Retinal pigment epithelial cell (primary cell): Measurements from ENCODE around the gene GOLPH3L.

Experiments
- DNase-seq: peaks from one replicate; pipeline ENCODE4 v3.0.0-alpha.2; 2010; ENCODE audit warnings: low read depth
- H3K4me3 ChIP-seq: 2 replicates; pipeline ENCODE4 v1.5.1; 2011; ENCODE audit warnings: mild to moderate bottlenecking, low read length, control low read depth, moderate library complexity
- TF ChIP-seq, protein P1 (sequence below): conservative IDR thresholded peaks from 2 replicates; pipeline ENCODE4 v1.5.1; 2011; ENCODE audit warnings: low read depth, low read length, control low read depth, inconsistent platforms

Gene GOLPH3L

GRCh38 chr1:150688763-150689162 is 8.2 kb downstream of the GOLPH3L start:
- H3K4me3 ChIP-seq: no peak overlapping the region
- TF ChIP-seq, protein P1, sequence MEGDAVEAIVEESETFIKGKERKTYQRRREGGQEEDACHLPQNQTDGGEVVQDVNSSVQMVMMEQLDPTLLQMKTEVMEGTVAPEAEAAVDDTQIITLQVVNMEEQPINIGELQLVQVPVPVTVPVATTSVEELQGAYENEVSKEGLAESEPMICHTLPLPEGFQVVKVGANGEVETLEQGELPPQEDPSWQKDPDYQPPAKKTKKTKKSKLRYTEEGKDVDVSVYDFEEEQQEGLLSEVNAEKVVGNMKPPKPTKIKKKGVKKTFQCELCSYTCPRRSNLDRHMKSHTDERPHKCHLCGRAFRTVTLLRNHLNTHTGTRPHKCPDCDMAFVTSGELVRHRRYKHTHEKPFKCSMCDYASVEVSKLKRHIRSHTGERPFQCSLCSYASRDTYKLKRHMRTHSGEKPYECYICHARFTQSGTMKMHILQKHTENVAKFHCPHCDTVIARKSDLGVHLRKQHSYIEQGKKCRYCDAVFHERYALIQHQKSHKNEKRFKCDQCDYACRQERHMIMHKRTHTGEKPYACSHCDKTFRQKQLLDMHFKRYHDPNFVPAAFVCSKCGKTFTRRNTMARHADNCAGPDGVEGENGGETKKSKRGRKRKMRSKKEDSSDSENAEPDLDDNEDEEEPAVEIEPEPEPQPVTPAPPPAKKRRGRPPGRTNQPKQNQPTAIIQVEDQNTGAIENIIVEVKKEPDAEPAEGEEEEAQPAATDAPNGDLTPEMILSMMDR: no peak
- DNase-seq: no peak

DNA sequence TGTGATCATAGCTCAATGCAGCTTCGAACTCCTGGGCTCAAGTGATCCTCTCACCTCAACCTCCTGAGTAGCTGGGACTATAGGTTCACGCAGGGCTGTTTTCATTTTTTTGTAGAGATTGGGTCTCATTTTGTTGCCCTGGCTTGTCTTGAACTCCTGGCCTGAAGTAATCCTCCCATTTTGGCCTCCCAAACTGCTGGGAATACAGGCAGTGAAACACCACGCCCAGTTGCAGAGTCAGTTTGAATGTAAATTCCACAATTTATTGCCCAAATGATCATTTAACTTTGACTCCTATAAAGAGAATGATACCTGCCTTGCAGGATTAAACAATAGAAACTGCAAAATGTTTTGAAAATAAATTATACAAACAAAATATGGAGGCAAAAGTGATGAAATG is 10.7 kb downstream of the GOLPH3L start:
- no peak for DNase-seq
- no peak overlapping the region for H3K4me3 ChIP-seq
- TF ChIP-seq, protein P1: no peak

GRCh38 chr1:150683914-150684313 is 13.0 kb downstream of the GOLPH3L start:
- DNase-seq: no peak
- no peak overlapping the region for H3K4me3 ChIP-seq
- TF ChIP-seq, protein P1: no peak

- TF ChIP-seq, protein P1: no peak
- DNase-seq: no peak
- H3K4me3 ChIP-seq: no peak overlapping the region
These were observed 18.0 kb downstream of the GOLPH3L start for GRCh38 chr1:150678988-150679387.

- no peak for DNase-seq
- H3K4me3 ChIP-seq: no peak overlapping the region
- TF ChIP-seq, protein P1: no peak
These were observed 22.1 kb downstream of the GOLPH3L start for GRCh38 chr1:150674881-150675280.

DNA sequence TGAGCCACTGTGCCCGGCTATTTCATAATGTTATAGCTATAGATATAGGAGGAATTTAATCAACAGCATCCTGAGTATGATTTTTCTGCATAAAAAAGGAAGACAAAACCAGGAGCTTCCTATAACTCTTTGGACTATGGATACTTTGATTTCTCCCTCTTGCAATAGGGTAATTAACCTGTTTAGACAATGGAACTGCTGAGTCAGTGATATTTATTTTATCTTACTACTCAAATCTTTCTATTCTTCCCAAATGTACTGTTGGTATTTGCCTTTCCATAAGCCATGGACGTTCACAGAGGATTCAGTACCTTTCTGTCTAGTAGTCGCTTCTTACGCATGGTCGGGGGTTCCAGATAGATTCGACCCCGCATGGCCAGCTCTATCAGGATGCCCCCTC is 33.6 kb downstream of the GOLPH3L start:
- TF ChIP-seq, protein P1: no peak
- no peak for DNase-seq
- H3K4me3 ChIP-seq: no peak overlapping the region

- no peak overlapping the region for H3K4me3 ChIP-seq
- no peak for DNase-seq
- TF ChIP-seq, protein P1: no peak
These were observed 34.1 kb downstream of the GOLPH3L start for GRCh38 chr1:150662811-150663210.
